GM21529 (cell line): Measurements from ENCODE around the gene RSRC1.
A peak's percentile ranks its signal among the peaks of the same experiment; 100 is the strongest.
"Not testable (repeated sequence)": the region's sequence is repeated elsewhere in the genome, so short reads cannot be mapped to it uniquely, and the experiment has no call there.

Source experiments
- ATAC-seq: cut with Tn5 transposase; IDR thresholded peaks from one replicate; pipeline ENCODE4 v1.9.1; 2021; ENCODE audit not compliant: unreplicated experiment

Gene RSRC1

DNA sequence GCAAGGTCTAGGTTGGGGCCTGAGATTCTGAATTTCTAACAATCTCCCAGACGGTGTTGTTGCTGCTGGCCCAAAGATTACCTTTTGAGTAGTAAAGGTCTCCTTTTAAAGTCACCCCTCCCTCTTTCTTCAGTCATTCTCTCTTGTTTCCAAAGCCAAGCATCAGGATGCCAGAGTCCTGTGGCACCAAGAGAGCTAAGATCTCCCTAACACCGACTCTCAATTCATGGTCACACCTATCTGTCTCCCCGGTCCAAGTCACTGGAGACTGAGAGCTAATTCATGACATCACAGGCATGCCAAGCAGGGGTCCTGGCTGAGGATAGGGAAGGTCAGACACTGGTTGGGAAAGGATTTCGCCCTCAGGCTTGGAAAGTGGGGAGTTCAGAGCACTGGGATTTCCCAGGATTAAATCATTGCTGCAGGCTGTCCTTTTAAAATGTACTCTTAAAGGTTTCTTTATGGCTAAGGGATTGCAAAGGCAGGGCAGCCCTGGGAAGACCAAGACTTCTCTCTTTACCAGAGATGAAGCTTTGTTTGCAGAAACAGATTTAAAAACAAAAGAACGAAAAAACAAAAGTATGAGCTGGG lies 11.0 kb upstream of the RSRC1 start:
- no peak for ATAC-seq

DNA sequence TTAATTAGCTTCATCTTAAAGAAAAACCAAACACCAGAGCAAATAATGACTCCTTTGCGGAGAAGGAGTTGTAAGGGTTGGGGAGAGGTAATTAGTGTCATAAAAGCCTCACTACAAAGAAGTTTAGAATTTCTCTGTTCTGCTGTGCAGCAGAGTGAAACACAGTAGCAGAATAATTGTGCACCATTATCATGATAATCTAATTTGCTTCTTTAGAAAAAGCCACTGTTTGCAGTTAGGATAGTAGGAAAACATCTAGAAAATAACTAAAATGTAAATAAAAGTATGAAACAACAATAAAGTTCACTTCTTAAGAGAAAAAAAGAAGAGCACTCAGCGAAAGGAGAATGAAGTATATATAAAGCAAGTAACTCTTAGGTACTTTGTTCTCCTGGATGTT lies 9.2 kb upstream of the RSRC1 start:
- no peak for ATAC-seq

DNA sequence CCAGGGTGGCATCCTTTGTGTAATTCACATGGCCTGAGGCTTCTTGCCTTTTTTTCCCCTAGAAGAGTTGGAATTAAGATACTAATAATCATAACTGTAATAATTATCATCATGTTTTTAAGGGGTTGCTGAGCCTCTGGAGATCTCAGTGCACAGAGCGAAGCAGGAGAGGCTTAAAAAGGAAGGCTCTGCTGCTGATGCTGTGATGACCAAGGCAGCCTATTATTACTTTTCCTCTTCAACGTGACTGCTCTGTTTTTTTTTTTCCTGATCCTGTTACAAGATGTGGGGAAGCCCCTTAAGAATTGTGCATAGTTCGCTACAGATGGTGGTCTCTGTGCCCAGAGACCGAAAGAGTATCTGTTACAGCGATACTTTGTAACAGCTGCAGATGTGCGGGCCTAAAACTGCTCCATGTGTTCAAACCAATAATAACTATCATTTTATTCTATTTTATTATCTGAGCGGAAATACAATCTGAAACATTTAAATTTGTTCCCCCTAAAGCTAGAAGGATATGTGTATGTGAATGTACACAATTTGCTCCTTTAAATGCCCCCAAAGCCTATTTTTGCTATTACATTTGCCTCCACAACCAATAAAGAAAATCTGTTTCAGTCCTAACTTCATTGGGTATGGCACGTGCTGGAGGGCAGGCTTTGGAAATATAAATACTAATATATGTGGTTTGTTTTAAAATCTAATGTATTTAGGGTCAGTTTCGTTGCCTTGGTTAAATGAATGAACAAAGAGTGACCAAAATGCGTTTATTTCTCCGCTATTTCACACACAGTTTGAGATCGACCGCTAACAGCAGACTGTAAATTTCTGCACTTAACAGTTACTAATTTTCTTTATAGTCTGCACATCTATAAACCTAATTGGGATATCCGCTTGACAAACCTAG lies 8.3 kb upstream of the RSRC1 start:
- ATAC-seq: no peak

DNA sequence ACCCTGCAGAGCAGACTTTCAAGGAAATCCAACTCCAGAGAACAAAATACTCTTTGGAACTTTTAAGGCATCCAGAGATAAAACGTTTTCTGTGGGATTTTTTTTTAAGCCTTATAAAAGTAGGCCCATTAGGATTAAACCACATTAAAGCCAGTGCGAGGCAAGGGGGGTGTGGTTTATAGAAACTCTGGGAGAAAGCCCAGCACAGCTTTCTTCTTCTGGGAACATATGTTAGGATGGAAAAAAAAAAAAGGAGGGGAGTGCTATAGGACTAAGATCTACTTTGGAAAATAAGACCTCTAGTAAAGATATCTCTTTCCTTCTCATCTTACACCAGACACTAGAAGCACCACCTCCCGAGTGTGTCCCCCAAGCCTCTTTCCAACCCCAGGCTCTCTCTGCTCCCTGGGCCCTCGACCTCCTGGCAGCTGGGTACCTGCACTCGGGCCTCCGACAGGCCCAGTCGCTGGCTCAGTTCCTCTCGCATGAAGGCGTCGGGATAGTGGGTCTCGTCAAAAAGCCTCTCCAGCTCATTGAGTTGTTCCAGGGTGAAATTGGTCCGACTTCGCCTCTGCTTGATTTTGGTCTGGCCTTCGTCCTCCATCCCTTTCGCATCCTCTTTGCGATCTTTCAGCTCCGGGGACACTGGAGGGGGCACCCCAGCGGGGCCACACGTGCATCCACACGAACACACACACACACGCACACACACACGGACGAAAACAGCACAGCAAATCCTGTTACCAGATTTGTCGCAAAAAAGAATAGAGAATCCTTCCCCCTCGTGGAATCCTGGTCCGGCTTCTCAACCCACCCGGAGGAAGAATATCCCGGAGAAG lies 7.4 kb upstream of the RSRC1 start:
- ATAC-seq: no peak

DNA sequence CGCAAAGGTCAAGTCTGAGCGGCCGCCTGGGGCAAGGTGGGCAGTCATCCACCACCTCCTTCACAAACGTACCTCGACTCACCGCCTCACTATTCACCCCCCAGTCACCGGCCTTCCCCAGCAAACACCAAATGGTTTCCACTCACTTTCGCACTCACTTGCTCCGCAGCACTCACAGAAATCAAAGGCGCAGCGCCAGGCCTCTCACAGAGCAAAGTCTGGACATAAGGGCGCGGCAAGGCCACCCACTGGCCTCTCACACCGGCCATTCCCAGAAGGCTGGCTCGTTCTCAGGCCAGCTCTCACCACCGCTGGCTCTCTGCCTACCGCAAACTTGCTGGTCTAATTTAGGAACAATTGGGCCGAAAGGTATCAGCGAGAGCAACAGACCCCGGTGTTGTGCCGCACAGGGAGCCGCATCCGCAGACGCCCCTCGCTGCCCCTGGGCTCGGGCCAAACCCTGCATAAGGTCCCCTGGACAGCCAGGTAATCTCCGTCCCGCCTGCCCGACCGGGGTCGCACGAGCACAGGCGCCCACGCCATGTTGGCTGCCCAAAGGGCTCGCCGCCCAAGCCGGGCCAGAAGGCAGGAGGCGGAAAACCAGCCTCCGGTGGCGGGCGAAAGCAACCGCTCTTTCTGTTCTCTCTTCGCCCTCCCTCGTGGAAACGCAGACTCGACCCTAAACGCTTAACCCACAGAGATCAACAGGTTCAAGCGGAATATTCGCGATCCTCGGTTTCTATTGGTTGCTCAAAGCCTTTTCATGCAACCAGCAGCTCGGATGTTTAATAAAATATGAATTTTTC lies 6.6 kb upstream of the RSRC1 start:
- ATAC-seq: peak; percentile 34

DNA sequence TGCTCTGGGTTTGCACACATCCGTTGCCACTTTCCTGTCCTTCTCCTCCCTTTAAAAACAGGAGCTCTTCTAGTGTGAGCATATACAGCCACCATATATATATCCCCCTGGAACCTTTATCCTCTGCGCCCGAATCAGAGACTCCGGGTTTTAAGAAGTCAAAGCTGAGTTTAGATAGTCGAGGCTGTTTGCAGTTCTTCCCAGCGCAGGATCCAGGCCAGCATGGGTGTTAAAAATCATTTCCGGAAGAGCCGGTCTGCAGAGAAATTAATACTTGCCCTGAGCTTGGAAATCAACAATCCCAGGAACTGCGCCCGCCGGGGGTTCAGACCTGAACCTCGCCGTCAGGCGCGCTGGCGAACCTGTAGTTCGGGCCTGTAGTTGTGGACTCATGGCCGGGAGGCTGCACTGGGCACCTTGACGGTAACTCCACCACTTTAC lies 6.0 kb upstream of the RSRC1 start:
- no peak for ATAC-seq

DNA sequence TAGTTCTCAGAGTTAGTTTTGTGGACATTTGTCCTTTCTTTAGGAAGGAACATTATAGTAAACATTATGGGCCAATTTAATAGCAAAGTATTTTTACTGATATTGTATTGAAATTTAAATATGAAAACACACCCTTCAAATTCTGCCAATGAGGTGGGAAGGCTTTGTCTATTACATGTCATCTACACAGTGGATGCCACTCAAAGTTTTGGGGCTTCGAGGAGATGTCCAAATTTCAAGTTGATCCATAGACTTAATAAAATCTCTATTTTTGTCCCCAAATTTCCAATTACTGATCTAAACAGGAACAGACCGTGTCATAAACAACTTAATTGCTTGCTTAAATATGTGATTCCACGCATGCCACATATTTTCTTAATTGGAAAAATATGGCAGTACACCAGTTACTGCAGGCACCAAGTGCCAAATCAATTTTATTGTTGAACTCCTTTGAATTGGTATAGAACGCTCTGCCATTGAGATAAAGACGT lies 5.4 kb upstream of the RSRC1 start:
- no peak for ATAC-seq

DNA sequence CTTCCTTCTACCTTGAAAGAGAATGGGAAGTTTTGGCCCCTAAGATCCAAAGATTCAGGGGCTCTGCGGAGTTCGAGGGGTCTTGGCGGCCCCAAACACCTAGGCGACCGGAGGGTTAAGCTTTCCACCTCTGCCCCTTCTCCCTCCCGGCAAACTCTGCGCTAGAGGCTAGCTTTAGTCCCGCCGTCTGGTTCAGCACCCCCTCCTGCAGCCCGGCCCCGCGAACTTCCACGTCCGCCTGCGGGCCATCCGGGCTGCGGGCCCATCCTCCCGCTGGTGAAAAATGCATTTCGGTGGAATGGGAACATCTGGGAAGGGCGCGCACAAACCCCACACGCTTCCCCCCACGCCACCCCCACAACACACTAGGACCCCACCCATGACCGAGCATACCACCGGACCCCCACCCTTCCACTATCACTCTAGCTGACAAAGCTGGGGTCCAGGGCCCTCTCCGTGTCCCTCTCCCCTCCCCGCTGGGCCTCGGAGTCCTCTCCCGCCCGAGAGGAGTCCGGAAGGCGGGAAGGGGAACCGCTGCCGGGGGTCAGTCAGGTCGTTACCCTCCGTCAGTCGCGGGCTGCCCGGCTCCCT lies 4.7 kb upstream of the RSRC1 start:
- ATAC-seq: no peak

DNA sequence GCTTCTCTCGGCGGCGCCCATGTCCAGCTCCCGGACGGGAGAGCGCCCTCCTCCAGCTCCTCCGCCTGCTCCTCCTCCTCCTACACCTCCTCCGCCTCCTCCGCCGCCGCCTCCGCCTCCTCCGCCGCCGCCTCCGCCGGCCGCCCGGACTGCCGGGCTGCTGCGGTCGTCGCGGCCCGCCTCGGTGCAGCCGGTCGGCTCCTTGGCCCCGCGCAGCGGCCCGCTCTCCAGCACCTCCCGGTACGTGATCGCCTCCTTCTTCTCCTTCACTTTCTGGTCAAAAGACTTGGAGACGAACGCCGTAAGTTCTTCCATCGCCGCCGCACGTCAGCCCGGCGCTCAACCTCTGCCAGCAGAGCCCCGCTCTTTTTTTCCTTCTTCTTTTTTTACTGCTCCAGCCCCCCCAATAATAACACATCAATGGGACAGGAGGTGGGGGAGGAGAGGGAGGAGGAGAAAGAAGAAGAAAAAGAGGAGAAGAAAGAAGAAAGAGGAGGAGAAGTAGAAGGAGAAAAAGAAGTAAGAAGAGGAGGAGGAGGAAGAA lies 4.1 kb upstream of the RSRC1 start:
- no peak for ATAC-seq

DNA sequence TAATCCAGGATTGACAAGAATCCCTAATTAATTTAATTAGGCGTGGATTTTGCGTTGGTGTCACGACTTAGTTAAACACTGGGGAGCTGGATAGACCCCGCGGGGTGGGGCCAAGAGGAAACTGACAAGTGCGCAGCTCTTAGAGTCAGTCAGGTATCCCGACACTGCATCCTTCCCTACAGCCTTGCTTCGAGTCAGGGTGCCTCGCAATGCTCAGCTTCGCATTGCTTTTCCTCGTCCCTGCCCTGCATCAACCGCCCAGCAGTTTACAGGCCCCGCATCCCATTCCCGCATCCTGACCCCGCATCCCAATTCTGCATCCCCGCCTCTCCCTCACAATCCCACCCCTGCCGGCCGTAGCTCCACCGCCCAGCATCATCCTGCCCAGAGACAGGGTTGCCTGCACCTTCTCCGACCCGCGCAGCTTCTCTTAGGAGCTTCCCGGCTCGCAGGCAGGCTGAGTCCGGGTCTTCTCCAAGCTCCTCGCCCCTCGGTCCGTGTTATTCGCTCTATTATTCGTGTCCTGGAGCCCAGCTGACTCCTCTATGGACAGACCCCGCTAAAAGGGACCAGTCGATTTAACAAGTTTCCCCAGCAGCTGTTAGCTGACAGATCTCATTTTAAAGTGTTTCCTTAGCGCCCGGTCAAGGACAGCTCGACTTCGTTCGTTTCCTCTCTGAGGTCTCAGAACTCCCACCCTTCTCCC lies 3.0 kb upstream of the RSRC1 start:
- no peak for ATAC-seq

DNA sequence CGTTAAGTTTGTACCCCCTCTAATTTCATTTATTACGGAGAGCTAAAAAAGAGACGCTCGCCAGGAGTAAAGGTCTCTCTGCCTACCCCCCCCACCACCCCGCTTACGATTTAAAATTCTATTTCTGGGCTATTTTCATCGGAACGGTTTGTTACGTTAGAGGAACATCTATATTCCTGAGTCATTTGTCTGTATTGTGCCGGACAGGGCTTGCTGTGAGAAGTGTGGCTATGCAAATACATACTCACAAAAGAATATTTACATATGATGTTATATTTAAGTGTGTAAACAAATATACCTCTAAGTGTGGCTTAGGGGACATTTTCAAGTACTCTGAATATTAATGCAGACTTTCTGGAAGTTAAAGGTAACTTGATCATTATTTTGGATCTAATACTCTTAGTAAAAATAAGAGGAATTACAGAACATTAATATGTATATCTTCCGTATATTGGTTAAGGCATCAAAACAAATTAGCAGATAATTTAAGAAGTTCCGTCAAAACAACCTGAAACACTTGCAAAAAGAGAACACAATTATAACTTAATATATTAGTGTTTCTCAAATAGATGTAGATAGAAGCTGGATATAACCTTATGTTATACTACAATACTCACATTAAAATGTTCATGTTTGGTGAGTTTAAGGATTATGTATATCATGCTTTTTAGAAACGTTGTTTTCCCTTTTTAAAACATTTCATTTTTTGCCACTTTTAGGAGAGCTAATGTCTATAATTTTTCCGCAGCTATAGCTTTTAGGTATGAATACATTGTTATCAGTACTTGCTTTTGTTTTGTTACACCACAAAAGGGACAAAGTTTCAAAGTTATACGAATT lies 2.1 kb upstream of the RSRC1 start:
- no peak for ATAC-seq

DNA sequence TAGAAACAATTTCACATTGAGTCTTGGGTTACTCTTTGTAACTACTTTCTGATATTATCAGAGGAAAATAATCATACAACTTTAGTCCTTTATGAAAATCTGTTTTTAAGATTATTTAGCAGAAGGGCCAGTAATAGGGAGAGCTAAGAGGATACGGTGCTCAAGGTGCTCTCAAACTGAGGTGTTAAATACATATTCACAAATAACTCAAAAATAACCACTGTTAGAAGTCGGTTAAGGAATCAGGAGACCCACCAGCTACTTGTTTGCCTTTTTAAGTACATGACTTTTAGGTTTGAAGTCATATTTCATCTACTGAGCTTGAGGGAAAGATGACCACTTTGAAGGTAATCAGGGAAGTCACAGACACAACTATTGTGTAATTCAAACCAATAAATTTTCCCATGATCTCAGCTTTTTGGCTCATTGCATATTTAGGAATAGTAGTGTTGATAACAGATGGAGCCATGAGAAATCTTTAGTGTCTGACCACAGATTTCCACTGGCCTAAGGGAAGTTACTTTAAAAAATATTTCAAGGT lies 1.4 kb upstream of the RSRC1 start:
- no peak for ATAC-seq

DNA sequence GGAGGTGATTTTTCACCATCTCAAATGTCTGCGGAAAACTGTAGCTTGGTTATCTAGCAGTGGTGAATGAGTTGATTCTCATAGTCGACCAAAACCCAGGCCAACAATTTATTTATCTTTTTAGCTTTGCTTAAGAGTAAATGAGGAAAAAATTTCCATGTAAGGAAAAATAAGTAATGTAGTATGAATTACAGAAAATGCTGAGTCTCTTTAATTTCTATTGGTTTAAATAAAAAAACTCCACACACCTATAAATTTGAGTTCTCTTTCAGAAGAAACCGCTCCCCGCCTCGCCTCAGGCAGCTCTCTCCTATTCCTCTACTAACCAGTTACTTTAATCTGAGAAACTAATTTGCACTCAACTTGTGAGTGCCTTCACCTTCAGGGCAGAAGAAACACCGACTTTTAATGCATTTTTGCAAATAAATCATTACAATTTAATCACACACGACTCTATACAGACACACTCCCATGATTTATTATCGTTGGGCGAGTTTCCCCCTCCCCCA lies 540 bp upstream of the RSRC1 start:
- ATAC-seq: peak; percentile 13

DNA sequence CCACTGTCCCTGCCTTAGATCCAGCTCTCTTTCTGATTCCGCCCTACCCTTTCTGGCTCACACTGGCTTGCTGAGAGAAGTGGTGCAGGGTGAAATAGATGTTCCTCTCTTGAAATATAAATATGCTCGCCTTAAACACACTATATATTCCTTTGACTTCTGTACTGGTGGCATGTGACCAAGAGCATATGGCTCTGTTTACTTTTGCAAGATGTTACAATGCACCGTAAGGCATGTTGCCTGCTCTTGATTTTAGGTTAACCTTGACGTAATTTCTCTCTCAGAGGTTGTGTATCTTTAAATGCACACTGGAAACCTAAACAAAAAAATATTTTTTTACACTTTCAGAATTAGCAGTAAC lies 749 bp downstream of the RSRC1 start:
- ATAC-seq: no peak

DNA sequence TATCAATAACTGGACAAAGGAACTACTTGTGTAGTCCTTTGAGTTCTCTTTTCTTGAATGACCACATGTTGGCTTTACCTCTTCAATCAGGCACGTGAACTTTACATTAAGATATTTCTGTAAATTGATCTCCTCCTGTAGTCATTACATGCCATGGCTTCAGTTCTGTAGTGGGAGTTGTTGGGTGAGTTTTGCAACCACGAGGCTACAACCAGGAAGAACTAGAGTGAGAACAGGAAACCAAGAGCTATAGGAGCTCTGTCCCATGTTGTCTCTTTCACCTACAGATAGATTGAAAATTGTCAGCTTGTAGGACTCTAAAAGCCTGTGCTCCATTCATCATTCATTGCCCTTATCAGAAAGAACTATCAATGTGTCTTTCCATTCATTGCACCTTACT lies 2.0 kb downstream of the RSRC1 start:
- ATAC-seq: no peak

DNA sequence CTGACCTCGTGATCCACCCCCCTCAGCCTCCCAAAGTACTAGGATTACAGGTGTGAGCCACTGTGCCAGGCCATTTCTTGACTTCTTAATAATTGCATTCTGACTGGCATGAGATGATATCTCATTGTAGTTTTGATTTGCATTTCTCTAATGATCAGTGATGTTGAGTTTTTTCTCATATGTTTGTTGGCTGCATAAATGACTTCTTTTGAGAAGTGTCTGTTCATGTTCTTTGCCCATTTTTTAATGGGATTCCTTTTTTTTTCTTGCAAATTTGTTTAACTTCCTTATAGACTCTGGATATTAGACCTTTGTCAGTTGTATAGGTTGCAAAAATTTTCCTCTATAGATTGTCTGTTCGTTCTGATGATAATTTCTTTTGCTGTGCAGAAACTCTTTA lies 3.7 kb downstream of the RSRC1 start:
- not testable (repeated sequence) for ATAC-seq

DNA sequence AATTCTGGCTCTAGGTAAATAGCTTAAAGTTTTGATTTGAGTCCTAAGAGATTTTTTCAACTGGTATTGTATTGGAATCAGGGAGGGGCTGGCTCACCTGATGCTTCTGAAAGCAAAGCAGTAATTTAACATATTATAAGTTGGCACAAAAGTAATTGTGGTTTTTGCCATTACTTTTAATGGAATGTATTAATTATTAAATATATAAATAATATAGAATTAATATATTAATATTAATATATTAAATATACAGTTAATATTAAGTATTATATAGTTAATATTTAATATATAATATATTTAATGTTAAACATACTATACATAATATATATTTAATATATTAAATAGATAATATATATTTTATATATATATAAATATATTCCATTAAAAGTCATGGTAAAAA lies 10.4 kb downstream of the RSRC1 start:
- ATAC-seq: no peak

DNA sequence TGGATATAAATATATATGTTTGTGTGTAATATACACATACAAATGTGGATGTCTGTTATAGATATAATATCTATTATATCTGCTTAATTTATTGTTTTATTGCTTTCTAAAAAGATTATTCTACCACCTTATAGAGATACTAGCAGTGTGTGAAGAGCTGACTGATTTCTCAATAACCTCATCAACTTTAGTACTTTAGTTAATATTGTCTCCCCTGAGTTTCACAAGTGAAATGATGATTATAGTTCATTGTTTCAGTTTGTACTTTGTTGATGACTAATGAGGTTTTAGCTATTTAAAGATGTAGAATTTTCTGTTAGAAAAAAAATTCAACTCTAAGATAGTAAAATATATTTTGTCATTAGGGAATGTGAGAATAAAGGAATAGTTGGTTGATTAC lies 11.4 kb downstream of the RSRC1 start:
- ATAC-seq: peak; percentile 86
